GM20000 (cell line): ENCODE data around the gene ZNRF3.

ENCODE experiments used
- DNase-seq: peaks from one replicate; pipeline ENCODE4 v3.0.0; 2012; ENCODE audit warnings: low spot score
- CTCF ChIP-seq: IDR thresholded peaks from 2 replicates; pipeline ENCODE4 v1.5.1; 2012; ENCODE audit warnings: mild to moderate bottlenecking, control low read depth; ENCODE audit errors: extremely low read depth, missing control alignments

The ZNRF3 gene

GRCh38 chr22:29029202-29030000, 146.0 kb downstream of the ZNRF3 start:
- TF ChIP-seq CTCF = no peak
- no peak for DNase-seq

DNA sequence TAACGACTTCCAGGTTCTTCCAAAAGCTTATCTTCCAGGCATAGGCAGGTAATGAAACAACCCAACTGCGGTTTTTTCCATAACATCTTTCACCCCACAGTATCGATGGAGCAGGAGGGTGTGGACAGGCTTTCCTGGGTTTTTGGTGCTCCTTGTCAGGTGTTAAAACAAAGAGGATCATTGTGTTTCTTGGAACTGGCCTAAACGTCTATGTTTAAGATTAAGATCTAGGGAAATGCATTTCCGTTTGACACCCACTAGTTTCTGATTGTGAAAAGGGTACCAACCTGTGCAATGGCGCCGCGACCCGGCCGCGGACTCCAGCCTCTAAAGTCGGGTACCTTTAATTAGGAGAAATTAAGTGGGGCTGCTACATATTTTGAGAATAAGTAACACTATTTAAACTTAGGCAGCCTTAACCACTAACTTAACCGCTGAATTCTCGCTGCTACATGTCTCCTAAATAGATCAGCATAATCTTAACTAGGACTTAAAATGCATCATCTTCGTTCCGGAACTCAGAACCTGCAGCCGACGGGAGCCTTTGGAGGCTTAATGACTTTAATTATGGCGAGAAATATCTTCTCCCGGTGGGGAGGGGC, 146.7 kb downstream of the ZNRF3 start:
- TF ChIP-seq CTCF = no peak
- no peak for DNase-seq

GRCh38 chr22:29030618-29031226, 147.3 kb downstream of the ZNRF3 start:
- TF ChIP-seq CTCF = no peak
- DNase-seq = no peak

DNA sequence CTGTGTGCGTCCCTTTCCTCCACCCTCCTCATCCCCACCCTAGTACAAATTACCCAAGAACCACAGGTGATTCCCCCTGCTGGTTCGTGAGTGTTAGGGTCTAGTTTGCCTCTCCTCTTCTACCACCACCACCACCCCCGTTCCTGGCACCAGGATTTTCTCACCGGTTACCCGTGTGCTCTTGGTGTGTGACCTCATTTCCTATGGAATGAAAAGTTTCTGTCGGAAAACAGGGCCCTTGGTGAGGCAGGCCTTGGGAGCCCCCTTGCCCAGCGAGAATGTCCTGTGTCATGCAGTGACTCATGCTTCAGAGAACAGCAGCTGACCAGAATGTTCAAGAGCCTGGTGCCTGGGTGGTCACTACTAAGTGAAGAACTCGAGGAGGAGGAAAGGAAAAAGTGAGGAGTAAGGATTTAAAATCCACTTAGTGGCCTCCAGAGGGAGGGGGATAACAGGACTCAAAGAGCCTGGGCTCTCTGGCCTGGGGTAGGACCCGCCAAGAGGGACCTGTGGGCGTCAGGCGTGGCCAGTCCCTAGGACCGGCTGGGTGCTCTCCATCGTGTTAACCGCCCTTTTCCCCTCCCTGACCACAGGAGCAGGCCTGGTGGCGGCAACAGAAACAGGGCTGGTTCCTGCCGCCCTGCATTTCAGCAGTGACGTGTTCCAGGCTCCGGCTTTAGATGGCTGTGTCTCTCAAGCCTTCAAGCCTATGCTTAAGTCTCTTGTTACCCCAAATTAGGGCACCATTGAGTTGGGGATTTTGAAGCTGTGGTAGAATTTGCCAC, 148.0 kb downstream of the ZNRF3 start:
- DNase-seq = no peak
- TF ChIP-seq CTCF = no peak

DNA sequence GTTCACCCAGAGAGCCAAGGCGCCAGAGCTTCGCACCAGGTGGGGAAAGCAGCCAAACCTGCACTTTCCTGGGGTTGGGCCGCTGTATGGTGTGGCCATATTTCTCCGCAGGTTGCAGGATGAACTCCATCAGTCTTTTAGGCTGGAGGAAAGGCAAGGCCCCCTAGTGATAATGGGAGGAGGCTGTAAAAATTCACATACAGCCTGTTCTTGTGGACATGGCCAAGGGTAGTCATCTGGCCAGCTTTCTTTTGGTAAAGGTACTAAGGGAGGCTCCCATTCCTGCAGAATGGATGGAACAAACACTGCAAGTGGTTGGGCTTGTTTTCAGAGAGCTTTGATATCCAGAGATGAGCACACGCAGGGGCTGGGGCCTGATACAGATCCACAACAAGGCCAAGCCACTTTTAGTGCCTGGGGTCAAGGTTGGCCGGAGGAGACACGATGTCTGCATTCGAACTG, 148.7 kb downstream of the ZNRF3 start:
- no peak for DNase-seq
- no peak for TF ChIP-seq CTCF

GRCh38 chr22:29032584-29032983, 149.2 kb downstream of the ZNRF3 start:
- TF ChIP-seq CTCF = no peak
- DNase-seq = no peak
